Smooth muscle cell of the brain vasculature (primary cell): ENCODE results near the gene USP20.

Experiments used
- DNase-seq: peaks from one replicate; pipeline ENCODE4 v3.0.0-alpha.2; 2012; ENCODE audit warnings: low read depth, low spot score

The USP20 gene

DNA sequence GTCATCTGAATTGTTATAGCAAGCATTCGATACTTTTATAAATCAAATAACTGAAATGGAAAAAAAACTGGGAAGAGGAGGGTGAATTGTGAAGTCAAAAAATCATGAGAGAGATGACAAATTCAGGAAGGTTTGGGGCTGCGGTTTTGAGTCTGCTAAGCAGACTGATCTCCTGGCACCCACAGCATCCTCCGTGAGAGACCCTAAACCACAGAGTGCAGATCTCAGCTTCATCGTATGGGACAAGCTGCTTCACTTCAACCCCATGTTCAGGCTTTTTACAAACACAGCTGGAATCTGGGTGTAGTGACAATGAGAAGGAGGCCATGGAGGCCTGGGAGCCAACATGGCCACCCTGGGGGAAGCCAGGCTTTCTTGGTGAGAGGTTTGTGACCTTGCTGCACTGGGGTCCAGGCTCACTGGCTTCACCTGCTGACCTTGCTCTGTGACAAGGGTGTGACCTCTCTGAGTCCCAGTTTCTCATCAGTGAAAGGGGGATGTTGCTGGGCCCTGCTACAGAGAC, 19.4 kb downstream of the USP20 start:
- DNase-seq: no peak

DNA sequence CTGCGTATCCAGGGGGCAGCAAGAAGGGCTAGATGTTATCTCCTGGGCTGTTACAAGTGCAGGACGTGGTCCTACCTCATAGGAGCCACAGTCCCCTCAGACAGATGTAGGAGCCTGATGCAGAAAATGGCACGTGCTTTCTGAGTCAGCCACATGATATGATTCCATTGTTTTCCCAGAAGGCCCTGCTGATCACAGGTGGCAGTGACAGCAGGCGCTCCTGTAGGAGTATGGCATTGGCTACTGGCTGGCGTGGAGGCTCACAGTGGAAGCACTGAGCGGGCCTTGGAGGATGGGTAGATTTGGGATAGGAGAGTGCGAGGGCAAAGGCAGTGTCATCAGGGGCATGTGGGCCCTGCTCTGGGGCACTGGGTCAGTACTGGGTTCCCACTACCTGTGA, 21.9 kb downstream of the USP20 start:
- DNase-seq: no peak

GRCh38 chr9:129858167-129858962, 23.1 kb downstream of the USP20 start:
- DNase-seq: no peak

- no peak for DNase-seq
These were observed 25.6 kb downstream of the USP20 start for GRCh38 chr9:129860653-129861446.

- DNase-seq: no peak
These were observed 26.2 kb downstream of the USP20 start for GRCh38 chr9:129861447-129861827.

- no peak for DNase-seq
These were observed 27.9 kb downstream of the USP20 start for GRCh38 chr9:129863059-129863690.

- no peak for DNase-seq
These were observed 29.9 kb downstream of the USP20 start for GRCh38 chr9:129864991-129865647.

DNA sequence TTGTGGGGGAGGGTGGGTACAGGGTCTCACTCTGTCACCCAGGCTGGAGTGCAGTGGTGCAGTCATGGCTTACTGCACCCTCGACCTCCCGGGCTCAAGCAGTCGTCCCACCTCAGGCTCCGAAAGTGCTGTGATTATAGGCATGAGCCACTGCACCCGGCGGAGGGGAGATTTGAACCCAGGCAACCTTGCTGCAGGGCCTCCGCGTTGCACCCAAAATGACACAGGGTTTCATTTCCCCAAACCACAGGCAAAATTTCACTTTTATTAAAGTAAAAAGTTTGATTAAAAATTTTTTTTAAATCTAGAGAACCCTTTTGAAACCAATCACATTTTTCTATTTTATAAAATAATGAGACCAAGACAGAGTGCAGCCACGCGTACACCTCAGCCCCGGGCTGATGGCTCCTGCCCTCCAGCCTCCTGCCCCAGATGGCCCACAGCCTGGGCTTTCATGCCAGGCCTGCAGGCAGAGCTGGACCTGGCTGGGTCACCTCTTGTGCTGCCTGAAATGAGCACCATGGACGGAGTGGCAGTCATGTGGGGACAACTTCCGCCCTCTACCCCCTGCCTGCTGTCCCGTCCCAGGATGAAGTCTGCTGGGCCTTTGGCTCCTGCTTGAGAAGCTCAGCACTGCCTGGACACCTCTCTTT, 30.5 kb downstream of the USP20 start:
- no peak for DNase-seq

- no peak for DNase-seq
These were observed 31.3 kb downstream of the USP20 start for GRCh38 chr9:129866394-129867135.

DNA sequence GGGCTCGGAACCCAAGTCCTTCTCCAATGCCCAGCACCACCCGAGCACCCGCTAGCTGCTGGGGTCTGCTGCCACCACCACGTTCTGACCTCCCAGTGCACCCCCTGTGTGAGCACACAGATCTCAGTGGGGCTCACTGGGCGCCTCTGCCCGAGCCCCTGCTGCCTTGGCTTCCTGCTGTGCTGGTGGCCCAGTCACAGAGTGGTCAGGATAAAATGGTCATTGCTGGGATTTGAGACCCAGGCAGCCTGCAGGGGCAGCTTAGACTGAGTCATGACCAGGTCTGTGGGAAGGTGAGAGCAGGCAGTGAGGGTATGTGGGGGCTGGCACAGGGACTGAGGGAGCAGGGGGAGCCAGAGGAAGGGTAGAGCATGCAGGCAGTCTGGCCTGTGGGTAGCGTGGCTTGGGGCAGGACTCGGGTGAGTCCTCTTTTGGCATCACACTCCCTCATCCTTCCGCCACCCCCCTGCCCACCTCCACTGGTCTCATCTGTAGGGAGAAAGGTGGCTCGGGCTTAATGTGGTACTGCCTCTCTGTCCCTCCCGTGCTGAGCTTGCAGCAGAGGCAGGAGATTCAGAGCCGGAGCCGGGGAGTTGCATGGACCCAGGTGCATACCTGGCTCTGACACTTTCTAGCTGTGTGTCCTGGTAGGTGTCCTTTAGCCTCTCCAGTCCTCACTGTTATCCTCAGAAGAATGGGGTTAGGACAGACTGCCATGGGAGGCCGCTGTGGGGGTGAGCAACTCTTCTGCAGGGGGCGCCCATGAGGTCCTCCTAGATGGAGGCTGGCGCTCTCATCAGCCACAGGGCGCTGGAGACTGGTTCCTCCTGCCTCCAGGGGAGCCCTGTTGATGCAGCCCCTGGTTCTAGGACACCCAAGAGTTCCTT, 32.1 kb downstream of the USP20 start:
- no peak for DNase-seq

DNA sequence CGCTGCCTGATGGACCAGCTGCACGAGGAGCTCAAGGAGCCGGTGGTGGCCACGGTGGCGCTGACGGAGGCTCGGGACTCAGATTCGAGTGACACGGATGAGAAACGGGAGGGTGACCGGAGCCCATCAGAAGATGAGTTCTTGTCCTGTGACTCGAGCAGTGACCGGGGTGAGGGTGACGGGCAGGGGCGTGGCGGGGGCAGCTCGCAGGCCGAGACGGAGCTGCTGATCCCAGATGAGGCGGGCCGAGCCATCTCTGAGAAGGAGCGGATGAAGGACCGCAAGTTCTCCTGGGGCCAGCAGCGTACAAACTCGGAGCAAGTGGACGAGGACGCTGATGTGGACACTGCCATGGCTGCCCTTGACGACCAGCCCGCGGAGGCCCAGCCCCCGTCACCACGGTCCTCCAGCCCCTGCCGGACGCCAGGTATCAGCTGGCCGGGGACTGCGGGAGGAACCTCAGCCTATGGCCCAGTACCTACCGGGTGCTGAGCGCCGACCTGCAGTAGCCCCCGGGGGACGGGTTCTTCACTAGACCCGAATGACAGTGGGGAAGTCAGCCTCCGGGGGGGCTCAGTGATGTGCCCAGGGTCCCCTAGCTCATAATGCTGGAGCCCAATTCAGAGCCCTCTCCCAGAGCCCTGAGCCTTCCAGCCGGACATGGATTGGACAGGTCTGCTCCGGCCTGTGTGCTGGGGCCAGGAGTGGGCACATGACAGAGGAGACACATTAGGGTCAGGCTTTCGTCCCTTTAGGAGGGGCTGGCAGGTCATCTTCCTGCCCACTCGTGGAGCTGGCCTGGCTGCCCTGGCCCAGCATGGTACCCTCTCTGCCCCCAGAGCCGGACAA, 33.0 kb downstream of the USP20 start:
- DNase-seq: no peak

DNA sequence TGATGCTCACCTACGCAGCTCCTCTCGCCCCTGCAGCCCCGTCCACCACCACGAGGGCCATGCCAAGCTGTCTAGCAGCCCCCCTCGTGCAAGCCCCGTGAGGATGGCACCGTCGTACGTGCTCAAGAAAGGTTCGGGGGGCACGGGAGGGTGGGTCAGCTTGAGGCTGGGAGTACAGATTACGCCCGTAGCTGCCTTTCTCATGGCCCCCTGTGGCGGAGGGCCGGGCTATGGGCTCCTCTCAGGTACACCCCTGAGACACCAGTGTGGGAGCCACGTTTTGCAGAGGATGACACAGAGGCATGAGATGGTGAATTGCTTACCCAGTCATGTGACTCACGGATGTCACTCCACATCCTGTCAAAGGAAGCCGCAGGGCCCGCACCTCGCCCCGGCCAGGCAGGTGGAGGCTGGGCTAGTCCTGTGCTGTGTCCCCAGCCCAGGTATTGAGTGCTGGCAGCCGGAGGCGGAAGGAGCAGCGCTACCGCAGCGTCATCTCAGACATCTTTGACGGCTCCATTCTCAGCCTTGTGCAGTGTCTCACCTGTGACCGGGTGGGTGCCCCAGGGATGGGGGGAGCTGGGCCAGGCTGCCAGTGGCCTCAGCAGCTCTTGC, 33.7 kb downstream of the USP20 start:
- DNase-seq: no peak

- DNase-seq: no peak
These were observed 34.6 kb downstream of the USP20 start for GRCh38 chr9:129869585-129870501.

DNA sequence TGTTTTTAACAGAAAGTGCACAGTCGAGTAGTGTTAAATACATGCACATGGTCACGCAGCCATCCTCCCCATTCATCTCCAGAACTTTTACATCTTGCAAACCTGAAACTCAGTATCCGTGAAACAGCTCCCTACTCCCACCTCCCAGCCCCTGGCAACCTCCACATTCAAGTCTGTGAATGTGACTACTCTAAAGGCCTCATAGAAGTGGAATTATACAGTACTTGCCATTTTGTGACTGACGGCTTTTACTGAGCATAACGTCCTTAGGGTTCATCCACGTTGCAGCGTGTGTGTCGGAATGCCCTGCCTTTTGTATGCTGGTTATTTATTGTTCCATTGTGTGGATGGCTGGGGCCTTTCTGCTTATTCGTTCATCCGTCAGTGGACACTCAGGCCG, 35.8 kb downstream of the USP20 start:
- no peak for DNase-seq

- no peak for DNase-seq
These were observed 38.4 kb downstream of the USP20 start for GRCh38 chr9:129873563-129874190.

- no peak for DNase-seq
These were observed 39.2 kb downstream of the USP20 start for GRCh38 chr9:129874261-129875101.
